ENCODE data around the gene PCF11.

GRCh38 chr11:83119216-83119615 is 37.7 kb upstream of the PCF11 start:
- TF ChIP-seq CTCF (IDR thresholded peaks at IDR 0.05; ENCODE audit: poor library complexity) (no peak), EZH2 (IDR thresholded peaks at IDR 0.05; ENCODE audit: borderline replicate concordance) (no peak), EZH2phosphoT487 (IDR thresholded peaks at IDR 0.05; ENCODE audit: low read depth, severe bottlenecking, unreplicated experiment) (no peak)

Data from hepatocyte (in vitro differentiated cells).